Fibroblast of mammary gland (primary cell): ENCODE measurements around the gene COL24A1.
A peak's percentile ranks its signal among the peaks of the same experiment; 100 is the strongest.
"Not testable (repeated sequence)": the region's sequence is repeated elsewhere in the genome, so short reads cannot be mapped to it uniquely, and the experiment has no call there.

Source experiments
- DNase-seq: peaks from one replicate; pipeline ENCODE4 v3.0.0-alpha.2; 2010; ENCODE audit warnings: low read depth
- H3K4me3 ChIP-seq: 2 replicates; pipeline ENCODE4 v1.5.1; 2011; ENCODE audit warnings: low read depth, mild to moderate bottlenecking, low read length, moderate library complexity; ENCODE audit not compliant: control insufficient read depth
- CTCF ChIP-seq: conservative IDR thresholded peaks from 2 replicates; pipeline ENCODE4 v1.5.1; 2011; ENCODE audit warnings: low read depth, low read length, inconsistent platforms; ENCODE audit not compliant: control insufficient read depth, insufficient read depth

COL24A1 gene

GRCh38 chr1:85818371-85818770 lies 338.2 kb downstream of the COL24A1 start:
- no peak overlapping the region for H3K4me3 ChIP-seq
- DNase-seq, result peak; percentile 63
- TF ChIP-seq CTCF, result no peak

GRCh38 chr1:85816606-85817005 lies 340.0 kb downstream of the COL24A1 start:
- no peak overlapping the region for H3K4me3 ChIP-seq
- DNase-seq, result no peak
- no peak for TF ChIP-seq CTCF

DNA sequence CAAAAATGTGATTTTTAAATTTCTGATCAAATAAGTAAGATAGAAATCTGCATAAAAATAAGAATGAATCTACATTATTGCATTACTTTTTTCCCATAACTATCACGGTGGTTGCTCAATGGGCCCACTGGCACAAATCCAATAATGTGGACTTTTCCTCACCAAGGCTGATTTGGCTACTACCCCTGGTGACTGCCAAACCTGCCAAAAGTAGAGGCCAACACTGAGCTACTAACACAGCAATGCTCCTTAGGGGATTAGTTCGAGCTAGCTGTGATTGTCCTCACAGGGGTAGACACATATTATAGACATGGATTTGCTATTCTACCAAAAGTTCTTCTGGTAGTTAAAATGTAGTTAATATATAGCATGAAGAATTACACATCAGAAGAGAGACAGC lies 340.7 kb downstream of the COL24A1 start:
- TF ChIP-seq CTCF, result no peak
- H3K4me3 ChIP-seq, result no peak overlapping the region
- no peak for DNase-seq

DNA sequence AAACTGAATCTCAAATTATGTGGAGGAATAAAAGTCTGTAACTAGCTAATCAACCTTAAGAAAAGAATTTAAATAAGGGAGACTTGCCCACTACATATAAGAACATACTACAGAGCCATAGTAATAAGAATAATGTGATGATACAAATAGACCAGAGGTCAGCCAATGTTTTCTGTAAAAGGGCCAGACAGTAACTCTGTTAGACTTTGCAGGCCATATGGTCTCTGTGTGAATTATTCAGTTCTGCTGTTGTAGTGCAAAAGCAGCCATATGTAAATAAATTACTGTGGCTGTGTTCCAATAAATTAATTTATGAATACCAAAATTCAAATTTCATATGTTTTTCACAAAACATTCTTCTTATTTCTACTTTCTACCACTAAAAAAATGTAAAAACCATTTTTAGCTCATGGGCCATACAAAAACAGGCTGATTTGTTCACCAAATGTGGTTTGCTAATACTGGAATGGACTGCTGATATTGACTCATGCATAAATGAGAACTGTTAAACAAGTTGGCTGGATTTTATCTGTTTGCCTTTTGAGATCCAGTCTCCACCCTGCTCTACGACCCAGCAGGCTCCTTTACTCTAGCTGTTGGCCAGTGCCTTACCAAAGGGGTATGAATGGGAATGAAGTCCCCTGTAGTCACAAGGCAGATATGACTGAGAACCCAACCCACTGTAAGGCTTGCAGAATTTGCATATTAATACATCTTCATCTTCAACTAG lies 350.2 kb downstream of the COL24A1 start:
- no peak for DNase-seq
- no peak for TF ChIP-seq CTCF
- no peak overlapping the region for H3K4me3 ChIP-seq

DNA sequence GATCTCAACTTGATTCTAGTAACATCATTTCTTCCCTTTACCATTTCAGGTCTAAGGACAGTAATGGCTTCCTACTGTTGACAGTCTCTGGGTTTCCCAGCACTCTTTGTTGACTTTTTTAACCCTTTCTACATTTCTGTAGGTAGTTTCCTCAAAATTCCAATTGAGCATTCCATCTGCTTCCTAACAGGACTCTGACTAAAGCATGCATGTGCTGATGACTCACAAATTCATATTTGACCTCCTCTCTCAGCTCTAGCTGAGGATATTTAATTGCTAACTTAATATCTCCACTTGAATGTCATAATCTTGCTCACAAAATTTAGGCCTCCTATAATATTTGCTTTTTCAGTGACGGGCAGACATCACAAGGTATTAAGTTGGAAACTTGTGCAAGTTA lies 355.1 kb downstream of the COL24A1 start:
- TF ChIP-seq CTCF, result no peak
- H3K4me3 ChIP-seq, result no peak overlapping the region
- peak; percentile 39 for DNase-seq

- H3K4me3 ChIP-seq, result no peak overlapping the region
- no peak for DNase-seq
- TF ChIP-seq CTCF, result no peak
These were observed 356.8 kb downstream of the COL24A1 start for GRCh38 chr1:85799737-85800136.

DNA sequence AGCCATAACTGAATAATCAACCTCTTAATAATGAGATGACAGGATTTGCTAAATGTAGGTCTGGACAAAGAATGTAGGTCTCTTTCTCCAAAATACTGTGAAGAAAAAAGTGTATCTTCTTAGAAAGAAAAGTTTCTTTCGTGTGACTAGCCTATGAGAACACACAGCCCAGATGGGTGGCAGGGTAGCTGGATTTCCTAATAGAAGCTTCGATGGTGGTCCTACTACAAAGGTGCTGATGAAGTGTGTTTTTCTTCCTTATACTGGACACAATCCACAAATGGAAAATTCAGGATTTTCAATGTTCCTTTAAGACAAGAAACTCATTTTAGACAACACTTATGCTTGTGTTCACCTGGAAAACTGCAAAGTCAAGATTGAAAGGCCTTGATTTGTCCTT lies 358.2 kb downstream of the COL24A1 start:
- TF ChIP-seq CTCF, result no peak
- no peak for DNase-seq
- H3K4me3 ChIP-seq, result no peak overlapping the region

DNA sequence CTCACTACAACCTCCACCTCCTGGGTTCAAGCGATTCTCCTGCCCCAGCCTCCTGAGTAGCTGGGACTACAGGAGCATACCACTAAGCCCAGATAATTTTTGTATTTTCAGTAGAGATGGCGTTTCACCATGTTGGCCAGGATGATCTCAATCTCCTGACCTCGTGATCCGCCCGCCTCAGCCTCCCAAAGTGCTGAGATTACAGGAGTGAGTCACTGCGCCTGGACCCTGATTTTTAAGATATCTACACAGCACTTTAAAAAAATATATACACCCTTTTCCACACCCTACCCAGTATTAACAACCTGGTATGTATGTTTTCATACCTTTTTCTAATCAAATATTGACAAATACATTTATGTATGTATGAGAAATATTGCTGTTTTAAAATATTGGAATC lies 379.6 kb downstream of the COL24A1 start:
- DNase-seq, H3K4me3 ChIP-seq: not testable (repeated sequence)
